ENCODE measurements around the gene RFLNA.

- no peak for TF ChIP-seq CTCF (conservative IDR thresholded peaks at IDR 0.05 in 1 of 2, IDR thresholded peaks at IDR 0.05 in 1 of 2; ENCODE audit: low read depth in 1 of 2, low read length in 2 of 2)
- no peak for TF ChIP-seq EZH2 (IDR thresholded peaks at IDR 0.05; ENCODE audit: low read length, missing control alignments)
Observed at GRCh38 chr12:124317400-124317799, 22.5 kb downstream of the RFLNA start.
